A549 (cell line): Measurements from ENCODE around the gene PNMT. TPM values are rescaled to one million over a fixed set of nuclear protein-coding genes. Genes with fewer than 3 reads are reported as not detected.

Experiments
- ATAC-seq, 2 experiments: fragments of 200-7000 bp in 1 of 2; fragments of >200 bp in 1 of 2; cut with Nextera tagmentation in 1 of 2; cut with Tn5 transposase in 1 of 2; 3 replicates each; pipeline versions ENCODE4 v1.8.0 to v1.9.1; 2018 to 2020; ENCODE audit warnings: mild to moderate bottlenecking in 1 of 2, moderate library complexity in 1 of 2
- CTCF ChIA-PET: fragments of 300-600 bp; sonication (Branson Sonifier 250); formaldehyde crosslinking; extraction: SDS; loops from one replicate; lab custom pipeline; 2021; ENCODE audit warnings: antibody characterized with exemption, inconsistent platforms; lab: Yijun Ruan, JAX
- POLR2A ChIA-PET: fragments of 350-600 bp; formaldehyde crosslinking; extraction: SDS; loops from one replicate; lab custom pipeline; 2021; ENCODE audit warnings: antibody characterized with exemption, inconsistent platforms; lab: Yijun Ruan, JAX
- DNase-seq, 2 experiments: peaks; one replicate each; pipeline versions ENCODE4 v3.0.0 to v3.0.0-alpha.2; 2011 to 2016; ENCODE audit warnings: low read depth in 1 of 2, low spot score in 1 of 2
- FAIRE-seq: peaks from 2 replicates; lab custom pipeline; 2011; peaks lifted over from hg19 to GRCh38; lab: Jason Lieb, UNC
- H3K27ac ChIP-seq, 2 experiments: fragments of >200 bp; sonication (Bioruptor Twin); formaldehyde crosslinking; 3 replicates each; pipeline ENCODE4 v1.5.1; 2016 to 2017
- H3K4me1 ChIP-seq: fragments of >200 bp; sonication (Bioruptor Twin); formaldehyde crosslinking; 3 replicates; pipeline ENCODE4 v1.6.1; 2016
- H3K4me2 ChIP-seq: fragments of >200 bp; sonication (Bioruptor Twin); formaldehyde crosslinking; 3 replicates; pipeline ENCODE4 v1.6.1; 2016
- H3K4me3 ChIP-seq: fragments of >200 bp; sonication (Bioruptor Twin); formaldehyde crosslinking; 3 replicates; pipeline ENCODE4 v1.5.1; 2016
- H3K9me3 ChIP-seq: fragments of >200 bp; sonication (Bioruptor Twin); formaldehyde crosslinking; 3 replicates; pipeline ENCODE4 v1.6.1; 2016
- CBX2 ChIP-seq: fragments of 200-600 bp; sonication (generic); IDR thresholded peaks from 2 replicates; pipeline ENCODE4 v1.6.1; 2016; ENCODE audit warnings: low read depth, mild to moderate bottlenecking, borderline replicate concordance
- CEBPB ChIP-seq, 2 experiments: fragments of >200 bp in 1 of 2; sonication (Bioruptor Twin) in 1 of 2; formaldehyde crosslinking in 1 of 2; IDR thresholded peaks; 2 replicates each; pipeline ENCODE4 v1.6.1; 2012 to 2016
- CTCF ChIP-seq: fragments of >200 bp; sonication (Bioruptor Twin); formaldehyde crosslinking; IDR thresholded peaks from 3 replicates; pipeline ENCODE4 v1.5.1; 2016
- EHF ChIP-seq: fragments of 250-450 bp; sonication (Bioruptor Pico); IDR thresholded peaks from 2 replicates; pipeline ENCODE4 v1.5.0; 2020; ENCODE audit warnings: mild to moderate bottlenecking
- ESRRA ChIP-seq: fragments of 150-350 bp; IDR thresholded peaks from 2 replicates; pipeline ENCODE4 v1.6.1; 2014; ENCODE audit warnings: mild to moderate bottlenecking, low read length, borderline replicate concordance
- FOSB ChIP-seq: fragments of 250-450 bp; sonication (Bioruptor Pico); IDR thresholded peaks from 2 replicates; pipeline ENCODE4 v1.5.0; 2020; ENCODE audit warnings: mild to moderate bottlenecking, moderate library complexity
- FOSL2 ChIP-seq, 2 experiments: fragments of 450-650 bp in 1 of 2; fragments of >200 bp in 1 of 2; sonication (Bioruptor Twin) in 1 of 2; formaldehyde crosslinking; IDR thresholded peaks; 2 replicates each; pipeline versions ENCODE4 v1.5.0 to v1.6.1; 2016 to 2020; ENCODE audit warnings: mild to moderate bottlenecking in 1 of 2, moderate library complexity in 1 of 2
- HOXA7 ChIP-seq: fragments of 250-450 bp; sonication (Bioruptor Pico); IDR thresholded peaks from 2 replicates; pipeline ENCODE4 v1.5.0; 2020; ENCODE audit warnings: mild to moderate bottlenecking, moderate library complexity
- HOXB13 ChIP-seq: fragments of 250-450 bp; sonication (Bioruptor Pico); IDR thresholded peaks from 2 replicates; pipeline ENCODE4 v1.5.0; 2020; ENCODE audit warnings: low read depth, mild to moderate bottlenecking, moderate library complexity
- HOXB5 ChIP-seq: fragments of 250-450 bp; sonication (Bioruptor Pico); IDR thresholded peaks from 2 replicates; pipeline ENCODE4 v1.5.0; 2020; ENCODE audit warnings: mild to moderate bottlenecking, moderate library complexity
- JUN ChIP-seq, 2 experiments: fragments of >200 bp; sonication (Bioruptor Twin); formaldehyde crosslinking; IDR thresholded peaks; 2 replicates in 1 of 2; 3 replicates in 1 of 2; pipeline ENCODE4 v1.6.1; 2016 to 2017
- KDM1A ChIP-seq: fragments of 200-600 bp; sonication (generic); IDR thresholded peaks from 2 replicates; pipeline ENCODE4 v1.6.1; 2016; ENCODE audit warnings: low read depth, mild to moderate bottlenecking
- MAZ ChIP-seq: fragments of 150-350 bp; IDR thresholded peaks from 2 replicates; pipeline ENCODE4 v1.6.1; 2014; ENCODE audit warnings: antibody characterized with exemption, low read depth, low read length, borderline replicate concordance
- NFE2L2 ChIP-seq: fragments of 150-350 bp; conservative IDR thresholded peaks from 2 replicates; pipeline ENCODE4 v1.6.1; 2014; ENCODE audit warnings: low read length
- NR3C1 ChIP-seq: fragments of >200 bp; sonication (Bioruptor Twin); formaldehyde crosslinking; IDR thresholded peaks from 3 replicates; pipeline ENCODE4 v1.6.1; 2017
- RAD21 ChIP-seq, 2 experiments: fragments of >200 bp in 1 of 2; sonication (Bioruptor Twin) in 1 of 2; formaldehyde crosslinking in 1 of 2; IDR thresholded peaks in 1 of 2; conservative IDR thresholded peaks in 1 of 2; 2 replicates in 1 of 2; 3 replicates in 1 of 2; pipeline ENCODE4 v1.6.1; 2012 to 2018; ENCODE audit warnings: inconsistent platforms in 1 of 2
- REST ChIP-seq: fragments of 200-600 bp; sonication (generic); IDR thresholded peaks from 2 replicates; pipeline ENCODE4 v1.6.1; 2016; ENCODE audit warnings: antibody characterized with exemption, mild to moderate bottlenecking, moderate library complexity
- SMC3 ChIP-seq: fragments of >200 bp; sonication (Bioruptor Twin); formaldehyde crosslinking; IDR thresholded peaks from 3 replicates; pipeline ENCODE4 v1.6.1; 2018; ENCODE audit warnings: inconsistent platforms
- SREBF2 ChIP-seq: fragments of 450-650 bp; IDR thresholded peaks from 2 replicates; pipeline ENCODE4 v1.6.1; 2014; ENCODE audit warnings: mild to moderate bottlenecking, moderate library complexity
- ZC3H11A ChIP-seq: fragments of 450-650 bp; IDR thresholded peaks from 2 replicates; pipeline ENCODE4 v1.6.1; 2014; ENCODE audit warnings: antibody characterized with exemption, mild to moderate bottlenecking
- ZFP36 ChIP-seq: fragments of 450-650 bp; IDR thresholded peaks from 2 replicates; pipeline ENCODE4 v1.6.1; 2014; ENCODE audit warnings: borderline replicate concordance; ENCODE audit not compliant: partially characterized antibody
- ZNF302 ChIP-seq: fragments of 250-450 bp; sonication (Bioruptor Pico); IDR thresholded peaks from 2 replicates; pipeline ENCODE4 v1.9.0; 2021; ENCODE audit warnings: inconsistent platforms, mild to moderate bottlenecking, moderate library complexity
- WGBS: methylation state at CpG from one replicate; pipeline ENCODE4 v1.1.6; 2017; ENCODE audit errors: missing lambda C conversion rate; 5-methylcytosine and 5-hydroxymethylcytosine counted together
- polyA plus RNA-seq, 4 experiments: library from polyadenylated mRNA; depleted of rRNA in 3 of 4; stranded (reverse); fragments of >200 nt; fragmentation: RNase III in 1 of 4; extraction: RNeasy Plus Mini Kit Qiagen cat#74134 plus additional on column Dnase treatment in 1 of 4; gene quantifications; 2 replicates in 3 of 4; 3 replicates in 1 of 4; pipeline ENCODE4 v1.2.3, GENCODE V29; 2011 to 2017
- TF ChIP-seq, protein P1 (sequence below): fragments of 250-450 bp; sonication (Bioruptor Pico); IDR thresholded peaks from 2 replicates; pipeline ENCODE4 v1.5.0; 2020; ENCODE audit warnings: low read depth, mild to moderate bottlenecking, moderate library complexity
- TF ChIP-seq, protein P2 (sequence below): fragments of >200 bp; sonication (Bioruptor Twin); formaldehyde crosslinking; IDR thresholded peaks from 2 replicates; pipeline ENCODE4 v1.6.1; 2016
- TF ChIP-seq, protein P3 (sequence below): IDR thresholded peaks from 2 replicates; pipeline ENCODE4 v1.6.1; 2012; ENCODE audit warnings: low read depth, borderline replicate concordance
- TF ChIP-seq, protein P4 (sequence below): fragments of 150-350 bp; IDR thresholded peaks from 2 replicates; pipeline ENCODE4 v1.6.1; 2014; ENCODE audit warnings: low read depth, mild to moderate bottlenecking, low read length
- TF ChIP-seq, protein P5 (sequence below): IDR thresholded peaks from 2 replicates; pipeline ENCODE4 v1.6.1; 2012
- TF ChIP-seq, protein P6 (sequence below): IDR thresholded peaks from 2 replicates; pipeline ENCODE4 v1.6.1; 2012

Gene PNMT
- polyA plus RNA-seq, 2 of the 4 experiments (the other 2 are of a cell fraction) = not detected

- Histone ChIP-seq H3K4me1 (peaks cover 15% of the 10 kb centered on the region), H3K4me3 (peak overlapping the region; percentile 12; the same call in 1 of the 3 replicates), H3K9me3 (no peaks in the 10 kb centered on the region), H3K4me2 (peak overlapping the region; percentile 77), H3K27ac (0 out of 6 replicates have a peak overlapping the region, but pooled peaks of 1 of the 2 experiments have one; percentile 5)
- DNase-seq (peak; percentile 86 to 94), FAIRE-seq (peak; percentile 88), ATAC-seq (peak; percentile 44 to 77)
- ChIA-PET POLR2A (interaction anchor here (0.6 to 0.7 kb wide), 4 partner anchors 16 to 108 kb away, joined by 3 to 5 read pairs (median 4); no protein-coding TSS in a partner anchor), CTCF (interaction anchor here (0.5 to 58.8 kb wide), 69 partner anchors 5 to 1241 kb away, joined by 3 to 1581 read pairs (median 5); partner anchors contain the start of genes ERBB2, GSDMA, MED1 and MIEN1)
- 11% methylated on average over 24 of the region's 26 CpGs for WGBS
- no peak for TF ChIP-seq EHF (CRISPR knock-in tag)
- TF ChIP-seq FOSB (CRISPR knock-in tag) = no peak
- TF ChIP-seq, protein P1, sequence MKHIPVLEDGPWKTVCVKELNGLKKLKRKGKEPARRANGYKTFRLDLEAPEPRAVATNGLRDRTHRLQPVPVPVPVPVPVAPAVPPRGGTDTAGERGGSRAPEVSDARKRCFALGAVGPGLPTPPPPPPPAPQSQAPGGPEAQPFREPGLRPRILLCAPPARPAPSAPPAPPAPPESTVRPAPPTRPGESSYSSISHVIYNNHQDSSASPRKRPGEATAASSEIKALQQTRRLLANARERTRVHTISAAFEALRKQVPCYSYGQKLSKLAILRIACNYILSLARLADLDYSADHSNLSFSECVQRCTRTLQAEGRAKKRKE (CRISPR knock-in tag) = no peak
- peak; percentile 25; the same call in 1 of the 2 replicates for TF ChIP-seq ESRRA
- 0 out of 2 replicates have a peak, but pooled peaks have one; percentile 45 for TF ChIP-seq MAZ
- no peak for TF ChIP-seq CBX2
- TF ChIP-seq, protein P2, sequence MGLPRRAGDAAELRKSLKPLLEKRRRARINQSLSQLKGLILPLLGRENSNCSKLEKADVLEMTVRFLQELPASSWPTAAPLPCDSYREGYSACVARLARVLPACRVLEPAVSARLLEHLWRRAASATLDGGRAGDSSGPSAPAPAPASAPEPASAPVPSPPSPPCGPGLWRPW = no peak
- TF ChIP-seq REST = peak; percentile 73
- TF ChIP-seq ZNF302 = no peak
- no peak for TF ChIP-seq KDM1A
- 0 out of 5 replicates have a peak, but pooled peaks of 1 of the 2 experiments have one; percentile 23 for TF ChIP-seq JUN (IDR thresholded peaks at IDR 0.05)
- TF ChIP-seq, protein P3, sequence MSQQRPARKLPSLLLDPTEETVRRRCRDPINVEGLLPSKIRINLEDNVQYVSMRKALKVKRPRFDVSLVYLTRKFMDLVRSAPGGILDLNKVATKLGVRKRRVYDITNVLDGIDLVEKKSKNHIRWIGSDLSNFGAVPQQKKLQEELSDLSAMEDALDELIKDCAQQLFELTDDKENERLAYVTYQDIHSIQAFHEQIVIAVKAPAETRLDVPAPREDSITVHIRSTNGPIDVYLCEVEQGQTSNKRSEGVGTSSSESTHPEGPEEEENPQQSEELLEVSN = no peak
- TF ChIP-seq HOXB5 = no peak
- peak; percentile 98 for TF ChIP-seq SMC3
- no peak for TF ChIP-seq NR3C1
- TF ChIP-seq CTCF = peak; percentile 100
- TF ChIP-seq, protein P4, sequence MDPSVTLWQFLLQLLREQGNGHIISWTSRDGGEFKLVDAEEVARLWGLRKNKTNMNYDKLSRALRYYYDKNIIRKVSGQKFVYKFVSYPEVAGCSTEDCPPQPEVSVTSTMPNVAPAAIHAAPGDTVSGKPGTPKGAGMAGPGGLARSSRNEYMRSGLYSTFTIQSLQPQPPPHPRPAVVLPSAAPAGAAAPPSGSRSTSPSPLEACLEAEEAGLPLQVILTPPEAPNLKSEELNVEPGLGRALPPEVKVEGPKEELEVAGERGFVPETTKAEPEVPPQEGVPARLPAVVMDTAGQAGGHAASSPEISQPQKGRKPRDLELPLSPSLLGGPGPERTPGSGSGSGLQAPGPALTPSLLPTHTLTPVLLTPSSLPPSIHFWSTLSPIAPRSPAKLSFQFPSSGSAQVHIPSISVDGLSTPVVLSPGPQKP = no peak
- TF ChIP-seq CEBPB (IDR thresholded peaks at IDR 0.05) = peak in 1 of 2 experiments; percentile 10; a peak in 1 of 4 replicates
- TF ChIP-seq RAD21 (conservative IDR thresholded peaks at IDR 0.05 in 1 of 2, IDR thresholded peaks at IDR 0.05 in 1 of 2) = peak; percentile 96 to 97
- no peak for TF ChIP-seq HOXB13 (CRISPR knock-in tag)
- no peak for TF ChIP-seq HOXA7
- no peak for TF ChIP-seq FOSL2 (IDR thresholded peaks at IDR 0.05)
- no peak for TF ChIP-seq FOSL2 (CRISPR knock-in tag; IDR thresholded peaks at IDR 0.05)
- TF ChIP-seq, protein P5, sequence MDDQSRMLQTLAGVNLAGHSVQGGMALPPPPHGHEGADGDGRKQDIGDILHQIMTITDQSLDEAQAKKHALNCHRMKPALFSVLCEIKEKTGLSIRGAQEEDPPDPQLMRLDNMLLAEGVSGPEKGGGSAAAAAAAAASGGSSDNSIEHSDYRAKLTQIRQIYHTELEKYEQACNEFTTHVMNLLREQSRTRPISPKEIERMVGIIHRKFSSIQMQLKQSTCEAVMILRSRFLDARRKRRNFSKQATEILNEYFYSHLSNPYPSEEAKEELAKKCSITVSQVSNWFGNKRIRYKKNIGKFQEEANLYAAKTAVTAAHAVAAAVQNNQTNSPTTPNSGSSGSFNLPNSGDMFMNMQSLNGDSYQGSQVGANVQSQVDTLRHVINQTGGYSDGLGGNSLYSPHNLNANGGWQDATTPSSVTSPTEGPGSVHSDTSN = no peak
- TF ChIP-seq ZFP36 = no peak
- TF ChIP-seq ZC3H11A = no peak
- no peak for TF ChIP-seq NFE2L2
- TF ChIP-seq SREBF2 = no peak
- TF ChIP-seq, protein P6, sequence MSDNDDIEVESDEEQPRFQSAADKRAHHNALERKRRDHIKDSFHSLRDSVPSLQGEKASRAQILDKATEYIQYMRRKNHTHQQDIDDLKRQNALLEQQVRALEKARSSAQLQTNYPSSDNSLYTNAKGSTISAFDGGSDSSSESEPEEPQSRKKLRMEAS = peak; percentile 40; the same call in 1 of the 2 replicates
Measured at GRCh38 chr17:39621523-39622379, 46.5 kb upstream of the PNMT start.
